Bronchial epithelial cell (primary cell): Measurements from ENCODE around the gene DNM1. TPM values are rescaled to one million over a fixed set of nuclear protein-coding genes. Genes with fewer than 3 reads are reported as not detected.

ENCODE experiments used
- DNase-seq: peaks from one replicate; pipeline ENCODE4 v3.0.0-alpha.2; 2010; ENCODE audit warnings: low read depth
- FAIRE-seq: peaks from 2 replicates; lab custom pipeline; 2011; peaks lifted over from hg19 to GRCh38; lab: Jason Lieb, UNC
- H3K27me3 ChIP-seq: 2 replicates; pipeline ENCODE4 v1.5.1; 2011; ENCODE audit warnings: low read length; ENCODE audit not compliant: control insufficient read depth, insufficient read depth
- H3K36me3 ChIP-seq: 2 replicates; pipeline ENCODE4 v1.5.1; 2011; ENCODE audit warnings: low read length; ENCODE audit not compliant: control insufficient read depth, insufficient read depth
- H3K4me3 ChIP-seq: 2 replicates; pipeline ENCODE4 v1.5.1; 2011; ENCODE audit warnings: mild to moderate bottlenecking, low read depth, low read length, control low read depth
- CTCF ChIP-seq: IDR thresholded peaks from 2 replicates; pipeline ENCODE4 v1.5.1; 2011; ENCODE audit warnings: mild to moderate bottlenecking, moderate library complexity, low read length, control low read depth, inconsistent platforms; ENCODE audit not compliant: insufficient read depth, severe bottlenecking
- total RNA-seq: library from RNA; depleted of rRNA; stranded (reverse); fragments of >200 nt; gene quantifications from 2 replicates; pipeline ENCODE4 v1.2.1, GENCODE V29; 2014

DNM1 gene
- total RNA-seq, 1 donor from 2014 or later: 0.53 TPM

DNA sequence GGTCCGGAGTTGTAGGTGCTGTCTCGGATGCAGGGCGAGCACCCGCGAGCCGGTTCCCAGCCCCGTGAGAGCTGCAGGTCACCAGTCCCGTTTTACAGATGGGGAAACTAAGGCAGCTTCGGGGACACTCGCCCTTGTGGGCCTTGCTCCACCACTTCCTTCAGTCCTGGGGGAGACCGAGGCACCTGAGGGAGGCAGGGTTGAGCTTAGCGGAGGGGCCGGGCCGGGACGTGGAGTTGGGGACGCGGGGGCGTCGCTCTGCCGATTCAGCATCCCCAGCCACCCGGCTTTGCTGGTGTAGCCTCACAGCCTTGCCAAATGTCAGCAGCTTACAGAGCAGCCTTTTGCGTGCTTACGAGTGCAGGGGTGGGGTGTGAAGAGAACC lies 42.6 kb upstream of the DNM1 start:
- H3K27me3 ChIP-seq: no peaks in the 10 kb centered on the region
- DNase-seq (no peak), FAIRE-seq (no peak)
- no peak for TF ChIP-seq CTCF
- peaks cover 6% of the 10 kb centered on the region for H3K36me3 ChIP-seq
- H3K4me3 ChIP-seq: peak overlapping the region; percentile 93

DNA sequence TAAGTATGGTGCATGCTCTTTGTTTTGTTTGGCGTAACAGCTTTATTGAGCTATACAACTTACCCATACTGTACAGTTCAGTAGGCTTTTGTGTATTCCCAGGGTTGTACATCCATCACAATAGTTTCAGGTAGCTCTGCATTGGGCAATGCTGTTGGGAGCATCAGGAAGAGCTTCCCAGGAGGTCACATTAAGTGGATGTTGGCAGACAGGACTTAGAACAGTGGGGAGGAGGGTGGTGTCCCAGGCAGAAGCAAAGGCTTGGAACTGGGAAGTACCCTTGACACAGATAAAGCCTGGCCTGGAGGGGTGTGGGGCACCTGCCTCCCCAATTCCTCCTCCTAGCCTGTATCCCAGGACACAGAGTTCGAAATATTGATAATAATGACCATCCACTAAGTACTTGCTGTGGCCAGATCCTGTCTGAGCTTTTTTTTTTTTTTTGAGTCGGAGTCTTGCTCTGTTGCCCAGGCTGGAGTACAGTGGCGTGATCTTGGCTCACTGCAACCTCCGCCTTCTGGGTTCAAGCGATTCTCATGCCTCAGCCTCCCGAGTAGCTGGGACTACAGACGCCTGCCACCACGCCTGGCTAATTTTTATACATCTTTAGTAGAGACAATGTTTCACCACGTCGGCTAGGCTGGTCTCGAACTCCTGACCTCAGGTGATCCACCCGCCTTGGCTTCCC lies 41.8 kb upstream of the DNM1 start:
- peak overlapping the region; percentile 93 for H3K4me3 ChIP-seq
- no peak for TF ChIP-seq CTCF
- DNase-seq (no peak), FAIRE-seq (no peak)
- peaks cover 10% of the 10 kb centered on the region for H3K36me3 ChIP-seq
- no peaks in the 10 kb centered on the region for H3K27me3 ChIP-seq

DNA sequence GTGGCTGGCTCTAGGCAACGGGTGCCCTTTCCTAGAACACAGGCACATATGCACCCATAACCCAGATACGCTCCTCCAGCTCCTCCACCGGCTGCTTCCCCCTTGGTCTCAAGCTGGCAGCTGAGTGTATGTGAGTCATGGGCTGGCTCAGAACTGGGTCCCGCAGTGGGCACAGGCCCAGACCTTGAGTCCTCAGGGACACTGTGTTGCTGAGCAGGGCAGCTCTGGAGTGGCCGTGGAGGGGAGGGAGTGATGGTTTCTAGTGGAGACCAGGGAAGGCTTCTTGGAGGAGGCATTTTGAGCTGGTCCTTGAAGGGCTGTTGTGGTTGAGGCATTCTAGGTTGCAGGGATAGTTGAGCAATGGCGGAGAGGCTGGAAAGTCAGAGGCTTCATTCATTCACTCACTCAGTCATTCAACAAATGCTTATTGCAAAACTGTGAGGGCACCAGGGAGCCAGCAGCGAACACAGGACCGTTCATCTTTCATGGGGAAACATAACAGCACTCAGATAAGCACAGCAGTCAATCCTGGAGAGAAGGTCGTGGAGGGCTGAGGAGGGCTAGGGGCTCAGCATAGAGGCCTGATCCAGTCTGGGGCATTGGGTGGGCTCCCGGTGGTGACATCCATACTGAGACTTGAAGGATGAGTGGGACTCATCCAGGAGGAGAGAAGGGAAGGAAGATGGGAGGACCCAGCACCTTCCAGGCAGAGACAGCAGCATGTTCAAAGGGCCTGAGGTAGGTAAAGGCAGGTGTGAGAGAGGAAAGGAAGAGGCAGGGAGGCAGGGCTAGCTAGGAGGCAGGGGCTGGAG lies 40.8 kb upstream of the DNM1 start:
- Histone ChIP-seq H3K27me3 (no peaks in the 10 kb centered on the region), H3K36me3 (peaks cover 14% of the 10 kb centered on the region), H3K4me3 (no peak overlapping the region)
- DNase-seq: no peak
- TF ChIP-seq CTCF: no peak
- no peak for FAIRE-seq

DNA sequence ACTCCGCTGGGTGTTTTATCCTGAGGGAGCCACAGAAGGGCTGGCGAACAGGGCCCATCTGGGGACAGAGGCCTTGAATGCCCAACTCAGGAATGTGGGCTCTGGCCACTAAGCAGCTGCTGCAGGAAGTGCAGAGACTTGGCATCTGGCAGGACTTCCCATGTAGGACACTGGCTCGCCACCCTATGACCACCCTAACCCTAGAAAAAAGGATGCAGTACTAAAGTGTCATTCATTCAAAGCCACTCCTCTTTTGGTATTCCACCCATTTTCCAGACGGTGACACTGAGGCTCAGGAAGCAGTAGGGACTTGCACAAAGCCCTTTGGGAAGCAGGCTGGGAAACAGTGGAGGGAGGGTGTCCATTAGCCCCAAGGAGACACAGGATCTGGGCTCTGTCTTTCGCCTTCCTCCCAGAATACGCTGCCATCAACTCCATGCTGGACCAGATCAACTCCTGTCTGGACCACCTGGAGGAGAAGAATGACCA lies 40.1 kb upstream of the DNM1 start:
- no peak for FAIRE-seq
- TF ChIP-seq CTCF: no peak
- H3K36me3 ChIP-seq: peaks cover 19% of the 10 kb centered on the region
- H3K4me3 ChIP-seq: no peak overlapping the region
- DNase-seq: no peak
- H3K27me3 ChIP-seq: no peaks in the 10 kb centered on the region

- FAIRE-seq (no peak), DNase-seq (peak; percentile 44)
- H3K4me3 ChIP-seq: no peak overlapping the region
- no peaks in the 10 kb centered on the region for H3K27me3 ChIP-seq
- H3K36me3 ChIP-seq: peaks cover 20% of the 10 kb centered on the region
- no peak for TF ChIP-seq CTCF
Measured at GRCh38 chr9:128163523-128164306, 39.5 kb upstream of the DNM1 start.
